Vagina (tissue), 2 donors: ENCODE measurements around the gene GMPPA.

Experiments used
- POLR2A ChIP-seq, 2 donors: fragments of 450-650 bp; IDR thresholded peaks; one replicate each; pipeline ENCODE4 v1.6.1; 2017; ENCODE audit warnings: antibody characterized with exemption in 2 of 2, mild to moderate bottlenecking in 2 of 2, moderate library complexity in 2 of 2
- POLR2AphosphoS5 ChIP-seq, 2 donors: sonication (generic); formaldehyde crosslinking; IDR thresholded peaks; one replicate each; pipeline ENCODE4 v1.9.0; 2017; ENCODE audit warnings: antibody characterized with exemption in 2 of 2, mild to moderate bottlenecking in 2 of 2, low read depth in 1 of 2; ENCODE audit not compliant: insufficient read depth in 1 of 2
- TF ChIP-seq, protein P1 (sequence below), 3 experiments: fragments of 450-650 bp in 2 of 3; fragments of 200-600 bp in 1 of 3; sonication (generic) in 1 of 3; IDR thresholded peaks; one replicate each; pipeline ENCODE4 v1.5.1; 2017 to 2019; ENCODE audit warnings: antibody characterized with exemption in 3 of 3, mild to moderate bottlenecking in 2 of 3, moderate library complexity in 2 of 3

DNA sequence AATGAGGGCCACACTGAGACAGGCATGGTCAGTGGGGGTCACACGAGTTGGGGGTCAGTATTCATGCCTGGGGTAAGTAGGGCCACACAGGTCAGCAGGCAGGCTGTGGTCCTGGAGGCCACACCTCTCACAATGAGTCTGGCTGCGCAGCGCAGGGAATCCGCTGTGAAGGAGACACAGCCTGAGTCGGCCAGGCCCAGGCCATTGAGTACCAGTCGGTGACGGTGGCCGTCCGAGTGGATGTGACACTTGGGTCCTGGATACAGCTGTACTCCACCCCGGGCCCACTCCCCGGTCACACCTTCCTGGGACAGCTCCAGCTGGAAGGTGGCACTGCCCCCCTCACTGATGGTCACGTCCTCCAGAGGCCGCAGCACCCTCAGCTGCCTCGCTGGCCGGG lies 55.7 kb downstream of the GMPPA start:
- TF ChIP-seq, protein P1, sequence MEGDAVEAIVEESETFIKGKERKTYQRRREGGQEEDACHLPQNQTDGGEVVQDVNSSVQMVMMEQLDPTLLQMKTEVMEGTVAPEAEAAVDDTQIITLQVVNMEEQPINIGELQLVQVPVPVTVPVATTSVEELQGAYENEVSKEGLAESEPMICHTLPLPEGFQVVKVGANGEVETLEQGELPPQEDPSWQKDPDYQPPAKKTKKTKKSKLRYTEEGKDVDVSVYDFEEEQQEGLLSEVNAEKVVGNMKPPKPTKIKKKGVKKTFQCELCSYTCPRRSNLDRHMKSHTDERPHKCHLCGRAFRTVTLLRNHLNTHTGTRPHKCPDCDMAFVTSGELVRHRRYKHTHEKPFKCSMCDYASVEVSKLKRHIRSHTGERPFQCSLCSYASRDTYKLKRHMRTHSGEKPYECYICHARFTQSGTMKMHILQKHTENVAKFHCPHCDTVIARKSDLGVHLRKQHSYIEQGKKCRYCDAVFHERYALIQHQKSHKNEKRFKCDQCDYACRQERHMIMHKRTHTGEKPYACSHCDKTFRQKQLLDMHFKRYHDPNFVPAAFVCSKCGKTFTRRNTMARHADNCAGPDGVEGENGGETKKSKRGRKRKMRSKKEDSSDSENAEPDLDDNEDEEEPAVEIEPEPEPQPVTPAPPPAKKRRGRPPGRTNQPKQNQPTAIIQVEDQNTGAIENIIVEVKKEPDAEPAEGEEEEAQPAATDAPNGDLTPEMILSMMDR (IDR thresholded peaks at IDR 0.05): no peak
- TF ChIP-seq POLR2A (IDR thresholded peaks at IDR 0.05) (no peak), POLR2AphosphoS5 (IDR thresholded peaks at IDR 0.05; ENCODE audit: insufficient read depth in 1 of 2, low read depth in 1 of 2) (no peak)
